GM19328 (cell line): ENCODE data around the gene PLXDC2.

Experiments
- ATAC-seq: cut with Tn5 transposase; IDR thresholded peaks from one replicate; pipeline ENCODE4 v1.9.1; 2021; ENCODE audit warnings: mild to moderate bottlenecking, moderate library complexity; ENCODE audit not compliant: unreplicated experiment

Gene PLXDC2

DNA sequence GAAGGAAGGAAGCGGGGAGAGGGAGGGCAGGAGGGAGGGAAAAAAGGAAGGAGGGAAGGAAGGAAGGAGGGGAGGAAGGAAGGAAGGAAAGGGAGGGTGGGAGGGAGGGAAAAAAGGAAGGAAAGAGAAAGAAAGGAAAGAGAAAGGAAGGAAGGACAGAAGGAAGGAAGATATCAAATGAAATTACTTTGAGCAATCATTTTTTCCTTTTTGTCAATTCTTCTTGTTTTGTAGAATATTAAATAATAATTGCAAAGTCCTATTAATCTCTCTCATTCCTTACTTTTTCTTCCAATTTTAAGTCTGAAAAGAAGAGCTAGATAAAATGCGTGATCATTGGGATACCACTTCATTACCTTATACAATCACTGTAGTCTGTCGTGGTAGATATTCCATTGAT, 117.5 kb downstream of the PLXDC2 start:
- no peak for ATAC-seq

DNA sequence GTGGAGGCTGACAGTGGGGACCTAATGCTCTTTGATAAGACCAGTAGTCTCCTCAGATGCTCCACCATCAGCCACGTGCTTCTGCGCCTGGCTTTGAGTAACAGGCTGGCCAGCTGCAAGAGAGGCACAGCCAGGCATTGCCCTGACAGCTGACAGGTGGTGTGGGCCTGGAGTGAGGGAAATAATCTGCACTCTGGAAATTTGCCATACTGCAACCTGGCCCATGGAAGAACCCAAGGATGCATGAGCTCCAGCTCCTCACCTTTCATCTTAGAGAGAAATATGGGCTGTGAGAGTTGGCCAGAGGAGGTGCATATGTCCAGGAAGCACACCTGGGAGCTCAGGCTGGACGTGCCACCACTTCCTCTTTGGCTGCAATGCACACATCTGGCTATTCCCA, 118.9 kb downstream of the PLXDC2 start:
- ATAC-seq = no peak

DNA sequence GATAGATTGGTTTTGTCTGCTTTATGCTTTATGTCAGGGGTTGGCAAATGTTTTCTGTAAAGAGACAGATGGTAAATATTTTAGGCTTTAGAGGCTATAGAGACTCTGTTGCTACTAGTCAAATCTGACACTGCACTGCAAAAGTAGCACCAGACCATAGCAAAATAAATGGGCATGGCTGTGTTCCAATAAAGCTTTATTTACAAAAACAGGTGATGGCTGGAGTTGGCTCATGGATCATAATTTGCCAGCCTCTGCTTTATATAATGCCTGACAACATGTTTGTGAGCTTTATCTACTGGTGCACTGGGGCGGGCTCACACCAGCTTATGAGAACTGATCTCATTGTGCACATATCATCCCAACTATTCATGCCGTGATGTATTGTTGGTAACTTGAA, 120.1 kb downstream of the PLXDC2 start:
- ATAC-seq = no peak

DNA sequence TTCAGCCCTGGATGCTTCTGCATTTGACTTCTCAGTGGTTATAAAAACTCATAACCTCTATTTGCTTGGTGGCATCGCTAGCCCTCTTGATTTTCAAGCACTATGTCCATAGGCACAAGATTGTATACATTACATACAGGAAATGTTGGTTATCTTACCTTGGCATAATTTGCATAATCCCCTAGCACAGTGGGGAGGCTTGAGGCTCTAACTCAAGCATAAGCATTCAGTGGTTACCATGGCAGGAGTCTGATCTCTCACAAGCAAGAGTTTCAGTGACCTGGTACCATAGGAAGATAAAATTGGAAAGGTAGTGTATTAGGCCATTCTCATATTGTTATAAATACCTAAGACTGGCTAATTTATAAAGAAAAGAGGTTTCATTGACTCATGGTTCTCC, 121.8 kb downstream of the PLXDC2 start:
- ATAC-seq = no peak

DNA sequence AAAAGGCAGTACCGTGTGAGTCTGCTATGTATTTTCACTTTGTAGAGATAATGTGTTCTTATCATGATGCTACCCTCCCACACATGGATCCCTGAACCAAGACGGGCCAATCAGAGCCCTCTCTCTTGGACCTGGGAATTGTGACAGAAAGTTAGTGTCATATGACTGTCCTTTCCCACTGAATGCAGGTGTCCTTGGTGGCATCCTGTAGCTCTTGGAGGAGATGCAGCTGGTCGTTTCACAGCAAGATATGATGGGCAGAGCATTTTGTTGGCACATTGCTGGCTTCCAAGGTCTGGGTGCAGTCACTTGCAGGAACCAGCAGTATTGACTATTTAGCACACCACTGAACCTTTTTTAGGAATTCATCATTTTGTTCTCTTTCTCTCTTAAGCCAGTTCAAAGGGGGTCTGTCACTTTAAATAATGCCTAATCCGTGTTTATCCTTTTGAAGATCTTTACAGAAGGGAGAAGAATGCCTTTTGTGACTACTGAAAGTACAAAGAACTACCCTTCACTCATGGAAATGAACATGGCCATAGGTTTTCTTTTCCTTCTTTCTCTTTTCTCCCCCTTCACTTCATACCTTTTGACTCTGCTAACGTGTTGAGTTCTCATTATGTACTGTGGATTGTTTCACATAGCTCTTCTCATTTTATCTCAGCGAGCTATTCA, 125.1 kb downstream of the PLXDC2 start:
- ATAC-seq = no peak

DNA sequence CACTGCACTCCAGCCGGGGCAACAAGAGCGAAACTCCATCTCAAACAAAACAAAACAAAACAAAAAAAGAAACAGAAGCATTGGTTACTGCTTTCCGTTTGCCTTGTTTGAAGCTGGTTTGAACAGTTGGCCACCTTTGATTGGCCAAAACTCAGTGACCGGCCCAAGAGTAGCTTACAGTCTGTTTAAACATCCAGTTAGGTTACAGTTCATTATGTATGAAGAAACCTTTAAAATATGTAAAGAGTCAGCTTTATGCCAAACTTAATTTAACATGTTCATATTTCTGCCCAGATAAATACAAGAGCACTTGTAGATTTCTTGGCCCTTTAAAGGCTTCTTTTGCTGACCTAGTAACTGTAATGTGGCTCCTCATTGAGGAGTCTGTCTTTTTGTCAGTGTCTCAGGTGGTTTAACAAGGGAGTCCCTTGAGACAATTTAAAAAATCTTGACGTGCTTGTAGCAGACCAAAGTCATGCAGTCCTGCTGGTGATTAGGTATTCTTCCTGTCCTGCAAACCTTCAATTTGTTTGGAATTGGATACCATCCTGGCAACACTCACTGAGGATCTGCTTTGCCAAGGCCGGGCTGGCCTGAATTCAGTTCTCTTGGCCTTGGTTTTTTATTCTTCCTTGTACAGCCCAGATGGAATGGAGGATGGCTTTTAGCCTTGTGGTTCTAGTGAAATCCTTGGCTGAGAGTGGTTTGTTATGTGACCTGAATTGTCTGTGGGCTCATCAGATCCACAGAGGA, 128.9 kb downstream of the PLXDC2 start:
- no peak for ATAC-seq

DNA sequence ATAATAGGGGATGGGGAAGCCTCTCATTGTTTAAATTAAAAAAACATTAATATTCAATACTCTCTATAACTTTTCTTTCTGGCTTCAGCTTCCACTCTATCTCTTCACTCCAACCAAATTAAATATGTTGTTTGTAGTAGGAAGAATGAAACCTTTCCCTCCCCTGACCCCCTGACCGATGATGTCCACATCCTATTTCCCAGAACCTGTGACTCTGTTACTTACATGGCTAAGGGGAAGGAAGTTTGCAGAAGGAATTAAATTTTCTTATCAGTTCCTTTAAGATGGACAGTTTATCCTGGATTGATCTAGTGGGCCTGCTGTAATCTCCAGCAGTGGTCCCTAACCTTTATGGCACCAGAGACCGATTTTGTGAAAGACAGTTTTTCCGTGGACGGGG, 130.0 kb downstream of the PLXDC2 start:
- ATAC-seq = no peak

DNA sequence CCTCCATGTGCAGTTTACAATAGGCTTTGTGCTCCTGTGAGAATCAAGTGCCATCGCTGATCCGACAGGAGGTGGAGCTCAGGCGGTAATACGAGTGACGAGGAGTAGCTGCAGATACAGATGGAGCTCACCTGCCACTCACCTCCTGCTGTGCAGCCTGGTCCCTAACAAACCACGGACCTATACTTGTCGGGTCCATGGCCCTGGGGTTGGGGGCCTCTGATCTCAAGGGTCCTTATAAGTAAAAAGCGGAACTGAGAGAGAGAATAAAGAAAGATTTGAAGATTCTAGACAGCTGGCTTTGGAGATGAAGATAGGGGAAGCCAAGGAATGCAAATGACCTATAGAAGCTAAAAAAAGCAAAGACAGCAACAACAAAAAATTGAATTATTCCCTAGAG, 130.6 kb downstream of the PLXDC2 start:
- no peak for ATAC-seq

DNA sequence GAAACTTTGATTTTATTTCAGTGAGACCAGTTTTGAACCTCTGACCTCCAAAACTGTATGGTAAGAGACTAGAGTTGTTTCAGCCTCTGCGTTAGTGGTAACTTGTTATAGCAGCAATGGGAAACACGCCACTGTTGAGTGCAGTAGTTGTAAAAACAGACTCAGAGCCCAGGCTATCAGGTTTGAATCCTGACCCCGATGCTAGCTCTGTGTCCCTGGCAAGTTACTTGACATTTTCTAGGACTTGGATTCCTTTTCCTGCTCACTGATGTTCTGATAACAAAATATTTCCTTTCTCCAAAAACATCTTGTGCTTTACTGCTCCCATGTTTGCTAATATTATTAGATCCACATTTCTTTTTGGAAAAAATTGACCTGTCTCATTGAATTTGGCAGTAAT, 131.0 kb downstream of the PLXDC2 start:
- no peak for ATAC-seq

DNA sequence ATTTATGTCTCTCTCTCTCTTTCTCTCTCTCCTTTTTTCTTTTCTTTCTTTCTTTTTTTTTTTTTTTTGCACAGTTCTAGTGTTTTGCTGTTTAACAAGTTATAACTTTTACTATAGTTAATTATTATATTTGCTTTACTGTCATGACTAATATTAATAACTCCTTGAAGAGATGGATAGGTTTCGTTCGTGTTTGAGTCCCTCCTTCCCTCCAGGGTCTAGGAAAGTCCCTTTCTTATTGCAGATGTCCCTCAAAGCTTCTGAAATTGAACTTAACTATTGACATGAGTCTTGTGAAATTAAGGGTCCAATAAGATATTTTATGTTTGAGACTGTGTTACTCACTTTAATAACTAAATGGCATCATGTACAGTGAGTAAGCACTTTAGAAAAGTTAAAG, 131.4 kb downstream of the PLXDC2 start:
- no peak for ATAC-seq

DNA sequence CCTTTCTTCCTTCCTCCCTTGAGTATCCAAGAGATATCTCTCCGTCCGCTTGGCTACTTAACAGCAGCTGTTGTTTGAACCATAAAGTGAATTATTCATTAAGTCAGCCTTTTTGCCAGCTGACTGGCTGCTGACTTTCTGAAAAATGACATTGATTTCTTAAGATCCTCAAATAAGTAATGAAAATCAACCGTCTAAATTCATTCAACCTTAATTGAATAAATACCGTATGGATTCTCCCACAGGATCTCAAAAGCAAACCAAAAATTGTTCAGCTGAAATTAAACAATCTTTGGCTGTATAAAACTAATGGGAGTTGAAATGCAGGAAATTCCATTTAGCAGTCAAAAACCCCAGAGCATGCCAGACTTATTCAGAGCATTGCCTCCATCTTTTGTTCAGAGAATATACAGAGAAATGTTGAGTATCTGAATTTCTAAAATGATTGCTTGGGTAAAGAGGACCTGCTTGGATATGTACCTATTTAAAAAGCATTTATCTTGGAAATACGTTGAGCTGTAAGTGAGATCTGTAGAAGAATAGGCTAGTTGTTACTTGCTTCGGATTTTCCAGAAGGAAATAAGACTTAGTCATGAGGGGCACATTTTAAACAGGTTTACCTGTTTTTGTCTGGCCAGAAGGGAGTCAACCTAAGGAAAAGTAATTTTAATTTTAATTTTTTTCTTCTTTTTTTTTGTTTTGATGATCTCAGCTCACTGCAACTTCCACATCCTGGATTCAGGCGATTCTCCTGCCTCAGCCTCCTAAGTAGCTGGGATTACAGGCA, 136.2 kb downstream of the PLXDC2 start:
- no peak for ATAC-seq

DNA sequence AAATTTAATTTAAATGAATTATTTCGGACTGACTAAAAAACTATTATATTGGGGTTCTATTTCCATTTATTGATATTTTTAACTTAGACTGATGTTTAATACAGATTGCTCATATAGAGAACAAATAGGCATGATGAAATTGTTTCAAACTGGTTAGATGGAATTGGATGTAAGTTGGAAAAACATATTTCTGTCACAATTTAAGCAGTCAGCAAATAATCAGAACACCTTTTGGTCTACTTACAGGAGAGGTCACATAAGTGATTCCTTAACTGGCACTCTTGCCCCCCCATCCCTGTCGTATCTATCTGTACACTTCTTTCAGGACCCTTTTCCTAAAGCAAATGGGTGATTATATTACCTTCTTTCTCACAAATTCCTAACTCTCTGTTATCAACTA, 138.4 kb downstream of the PLXDC2 start:
- ATAC-seq = no peak

DNA sequence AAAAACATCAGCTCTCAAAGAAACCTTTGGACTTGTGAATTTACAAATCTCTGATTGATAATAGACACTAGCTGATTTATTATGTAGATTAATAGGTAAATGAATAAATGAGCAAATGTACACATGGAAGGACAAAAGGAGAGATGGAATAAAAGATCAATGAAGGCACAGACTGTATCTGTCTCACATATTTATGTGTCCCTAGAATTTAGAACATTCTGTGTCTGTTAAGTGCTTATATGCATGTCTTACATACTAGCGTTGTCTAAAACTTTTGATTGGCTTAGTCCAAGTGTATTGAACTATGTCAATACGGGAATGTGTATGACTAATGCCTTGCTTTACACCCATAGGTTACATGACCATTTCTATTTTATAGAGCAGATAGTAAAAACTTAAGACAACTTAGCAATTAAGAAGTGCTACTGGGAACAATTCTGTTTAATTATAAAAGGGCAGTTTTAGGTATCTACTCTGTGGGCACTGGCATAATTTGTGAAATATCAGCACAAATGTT, 140.3 kb downstream of the PLXDC2 start:
- no peak for ATAC-seq

DNA sequence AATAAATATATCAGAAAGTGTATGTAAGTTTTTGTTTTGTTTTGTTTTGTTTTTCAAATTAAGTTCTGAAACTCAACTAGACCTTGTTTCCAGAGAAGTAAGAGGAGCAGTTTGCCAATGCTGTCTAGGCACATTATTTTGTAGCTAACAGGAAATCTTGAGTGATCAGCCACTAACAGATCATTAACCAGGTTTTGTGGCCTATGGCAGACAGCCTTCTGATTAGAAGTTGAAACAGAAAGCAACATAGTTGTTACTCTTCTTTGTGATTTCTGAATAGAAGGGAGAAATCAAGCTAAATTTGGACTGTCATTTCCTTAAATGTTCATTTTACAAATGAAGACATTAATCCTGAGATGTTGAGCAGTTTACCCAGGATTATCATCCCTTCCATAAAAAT, 142.6 kb downstream of the PLXDC2 start:
- ATAC-seq = peak; percentile 53

DNA sequence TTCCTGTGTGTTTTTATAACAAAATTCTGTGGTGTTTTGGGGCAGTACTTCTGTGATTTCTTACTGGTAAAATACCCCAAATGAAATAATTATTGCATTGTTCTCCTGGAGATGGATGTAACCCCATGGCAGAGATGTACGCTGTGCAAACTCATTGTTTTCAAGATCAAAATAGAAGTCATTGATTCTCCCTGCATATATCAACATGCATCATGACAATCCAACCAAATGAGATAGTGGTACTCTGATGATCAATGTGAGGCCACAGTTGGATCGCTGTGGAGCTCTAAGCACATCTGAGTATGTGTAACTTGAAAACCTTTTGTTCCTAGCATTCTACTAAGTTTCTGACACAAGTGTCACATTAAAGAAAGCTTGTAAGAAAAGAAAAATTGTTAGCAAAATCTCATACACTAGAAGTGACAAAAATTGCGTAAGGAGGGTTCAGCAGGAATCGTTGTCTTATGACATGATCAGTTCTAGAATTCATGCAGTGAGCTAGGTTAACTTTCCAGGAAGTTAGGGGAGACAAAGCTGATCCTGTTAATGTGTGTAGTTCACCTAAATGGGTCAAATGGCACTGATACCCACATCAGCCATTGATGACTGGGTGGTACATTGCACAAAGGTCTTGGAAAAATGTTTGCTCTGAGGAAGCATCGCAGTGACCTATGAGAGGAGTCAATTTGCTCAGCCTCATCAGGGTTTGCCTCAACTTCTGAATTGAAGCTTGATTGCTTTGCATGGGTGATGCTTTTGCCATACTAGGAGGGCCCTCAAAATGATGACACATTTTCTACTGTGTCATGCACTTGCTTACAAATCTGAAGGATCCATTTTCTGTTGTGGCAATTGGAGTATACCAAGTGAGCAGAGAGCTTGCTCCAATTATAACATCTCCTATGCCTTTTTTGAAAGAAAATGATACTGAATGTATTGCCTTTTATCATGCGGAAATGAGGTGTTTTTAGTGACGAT, 145.1 kb downstream of the PLXDC2 start:
- no peak for ATAC-seq

DNA sequence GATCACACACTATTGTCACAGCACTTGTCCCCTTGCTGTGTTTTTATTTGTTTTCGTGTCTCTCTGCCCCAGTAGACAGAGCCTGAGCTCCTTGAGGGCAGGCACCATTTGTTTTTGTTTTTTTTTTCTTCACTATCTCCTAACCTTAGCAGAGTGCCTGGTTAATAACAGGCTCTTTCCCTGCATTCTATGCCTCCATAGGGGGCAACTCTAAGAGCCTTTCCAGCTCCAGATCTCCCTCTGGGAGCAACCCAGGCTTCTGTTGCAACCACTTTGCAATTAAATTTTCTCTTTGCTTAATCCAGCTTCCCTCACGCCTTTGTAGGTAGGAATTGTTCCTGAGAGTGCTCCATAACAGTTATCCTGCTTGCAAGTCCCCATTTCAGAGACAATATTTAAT, 148.4 kb downstream of the PLXDC2 start:
- no peak for ATAC-seq

DNA sequence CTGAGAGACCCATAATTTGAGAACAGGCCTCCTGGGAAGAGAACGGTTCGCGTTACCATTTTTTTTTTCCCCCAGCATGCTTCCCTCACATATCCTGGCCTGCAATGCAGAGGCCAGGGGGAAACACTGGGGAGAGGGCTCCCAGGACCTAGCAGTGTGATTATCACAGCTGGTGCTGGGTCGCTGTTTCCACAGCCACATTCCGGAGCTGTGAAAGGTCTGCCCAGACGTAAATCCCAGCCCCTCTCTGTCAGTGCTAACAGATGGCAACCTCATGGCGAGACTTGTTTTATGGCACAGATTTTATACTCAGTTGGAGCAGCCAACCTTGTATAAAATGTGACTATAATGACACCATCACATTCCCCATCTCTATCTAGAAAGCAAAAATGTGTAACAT, 150.5 kb downstream of the PLXDC2 start:
- ATAC-seq = no peak

DNA sequence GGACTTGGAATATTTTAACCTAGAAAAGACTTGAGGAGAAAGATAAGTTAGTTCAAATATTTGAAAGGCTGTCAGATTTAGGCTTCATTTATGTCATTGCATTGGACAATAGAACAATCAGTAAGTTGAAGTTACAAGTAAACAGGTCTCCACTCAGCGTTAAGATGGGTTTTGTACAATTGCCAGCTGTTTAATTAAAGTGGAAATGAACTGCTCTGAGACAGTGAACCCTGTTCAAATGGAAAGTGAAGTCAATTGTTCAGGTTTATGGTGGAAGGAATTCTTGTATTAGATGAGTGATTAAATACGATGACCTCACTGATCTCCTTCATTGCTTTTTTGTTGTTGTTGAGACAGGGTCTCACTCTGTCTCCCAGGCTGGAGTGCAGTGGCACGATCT, 151.7 kb downstream of the PLXDC2 start:
- ATAC-seq = no peak

DNA sequence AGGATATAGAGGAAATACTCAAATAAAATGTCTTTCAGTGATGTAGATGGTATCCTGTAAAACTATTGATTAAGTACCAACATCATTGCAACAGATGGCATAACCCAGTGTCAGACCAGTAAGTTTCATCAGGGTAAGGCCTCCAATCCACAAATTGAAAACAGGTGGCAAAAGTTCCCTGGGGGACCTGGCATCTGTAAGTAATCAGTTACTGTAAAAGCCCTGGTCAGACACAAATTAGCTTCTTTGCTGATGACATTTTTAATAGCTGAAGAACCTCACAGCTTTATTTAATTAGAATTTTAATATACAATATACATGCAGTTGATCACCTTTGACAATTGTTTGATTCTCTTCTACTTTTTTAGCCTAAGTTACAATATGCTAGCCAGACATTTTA, 152.5 kb downstream of the PLXDC2 start:
- no peak for ATAC-seq

DNA sequence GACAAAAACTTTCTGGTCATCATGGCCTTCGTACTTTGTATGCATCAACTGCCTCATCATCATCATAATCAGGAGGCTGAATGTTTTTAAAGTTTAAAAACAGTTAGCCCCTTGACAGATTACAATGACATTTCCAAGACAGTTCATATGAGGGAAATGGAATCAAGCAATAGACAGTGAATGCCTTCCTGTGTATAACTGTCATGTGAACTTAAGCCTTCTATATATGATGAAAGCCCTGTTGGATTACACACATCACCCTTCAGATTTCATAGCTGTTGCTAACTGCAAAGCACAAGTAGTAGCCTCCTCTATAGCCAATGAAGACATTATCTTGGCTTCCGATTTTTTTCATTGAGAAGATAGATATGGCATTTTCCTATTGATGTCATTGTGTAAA, 154.0 kb downstream of the PLXDC2 start:
- ATAC-seq = no peak

DNA sequence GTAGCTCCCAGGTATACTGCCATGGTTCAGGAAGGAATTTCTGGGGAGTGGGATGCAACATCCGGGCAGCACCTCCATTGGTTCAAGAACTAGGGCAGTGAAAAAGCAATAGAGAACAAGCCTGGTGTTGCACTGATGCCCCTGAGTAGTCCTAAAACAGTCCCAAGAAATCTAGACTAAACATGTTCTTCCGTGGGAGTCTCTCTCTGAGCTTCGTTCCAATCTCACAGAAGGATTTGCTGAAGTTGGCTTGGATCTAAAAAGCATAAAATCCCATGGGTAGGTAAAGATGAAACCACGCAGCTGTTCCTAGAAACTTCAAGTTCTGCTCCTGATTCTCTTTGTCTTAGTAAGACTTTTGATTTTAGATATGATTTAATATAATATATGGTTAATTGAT, 154.5 kb downstream of the PLXDC2 start:
- no peak for ATAC-seq
